Measurements from ENCODE around the gene OR51M1.
"Not testable (repeated sequence)": the region's sequence is repeated elsewhere in the genome, so short reads cannot be mapped to it uniquely, and the experiment has no call there.

The OR51M1 gene

DNA sequence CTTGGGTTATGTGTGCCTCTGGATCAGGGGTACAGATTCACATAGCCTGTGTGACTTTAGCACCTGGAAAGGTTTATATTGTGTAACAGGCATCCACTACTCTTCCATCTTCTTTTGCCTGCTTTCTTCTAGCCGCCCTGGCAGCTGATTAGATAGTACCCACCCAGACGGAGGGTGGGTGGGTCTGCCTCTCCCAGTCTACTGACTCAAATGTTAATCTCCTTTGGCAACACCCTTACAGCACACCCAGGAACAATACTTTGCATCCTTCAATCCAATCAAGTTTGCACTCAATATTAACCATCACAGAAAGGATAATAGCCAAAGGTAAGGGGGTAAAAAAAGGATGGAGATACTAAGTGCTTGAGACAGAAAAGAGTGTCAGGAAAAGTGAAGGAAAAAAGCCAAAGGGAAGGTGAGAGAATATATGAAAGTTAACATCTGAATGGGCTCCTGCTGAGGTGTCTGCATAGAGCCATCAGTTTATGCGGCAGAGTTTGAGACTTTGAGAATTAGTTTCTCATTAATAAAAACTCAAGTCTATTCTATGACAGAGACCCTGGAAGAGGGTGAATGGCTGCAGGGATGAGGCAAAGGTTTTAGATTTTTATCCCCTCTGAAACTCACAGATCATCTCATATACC is 34.9 kb upstream of the OR51M1 start:
- Histone ChIP-seq H3K4me3 (replicated peaks; ENCODE audit: insufficient read depth, low read length) (no peak overlapping the region), H3K27ac (replicated peaks) (no peak overlapping the region), H3K27me3 (ENCODE audit: insufficient read depth, poor library complexity, severe bottlenecking) (peaks cover 2% of the 10 kb centered on the region)
- no peak for DNase-seq (ENCODE audit: low read depth in 1 of 2, low spot score in 1 of 2)
- TF ChIP-seq, protein P1, sequence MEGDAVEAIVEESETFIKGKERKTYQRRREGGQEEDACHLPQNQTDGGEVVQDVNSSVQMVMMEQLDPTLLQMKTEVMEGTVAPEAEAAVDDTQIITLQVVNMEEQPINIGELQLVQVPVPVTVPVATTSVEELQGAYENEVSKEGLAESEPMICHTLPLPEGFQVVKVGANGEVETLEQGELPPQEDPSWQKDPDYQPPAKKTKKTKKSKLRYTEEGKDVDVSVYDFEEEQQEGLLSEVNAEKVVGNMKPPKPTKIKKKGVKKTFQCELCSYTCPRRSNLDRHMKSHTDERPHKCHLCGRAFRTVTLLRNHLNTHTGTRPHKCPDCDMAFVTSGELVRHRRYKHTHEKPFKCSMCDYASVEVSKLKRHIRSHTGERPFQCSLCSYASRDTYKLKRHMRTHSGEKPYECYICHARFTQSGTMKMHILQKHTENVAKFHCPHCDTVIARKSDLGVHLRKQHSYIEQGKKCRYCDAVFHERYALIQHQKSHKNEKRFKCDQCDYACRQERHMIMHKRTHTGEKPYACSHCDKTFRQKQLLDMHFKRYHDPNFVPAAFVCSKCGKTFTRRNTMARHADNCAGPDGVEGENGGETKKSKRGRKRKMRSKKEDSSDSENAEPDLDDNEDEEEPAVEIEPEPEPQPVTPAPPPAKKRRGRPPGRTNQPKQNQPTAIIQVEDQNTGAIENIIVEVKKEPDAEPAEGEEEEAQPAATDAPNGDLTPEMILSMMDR (IDR thresholded peaks at IDR 0.05; ENCODE audit: insufficient read depth, low read length), result no peak
- TF ChIP-seq GABPA (IDR thresholded peaks at IDR 0.05; ENCODE audit: low read depth), result no peak
- TF ChIP-seq, protein P2, sequence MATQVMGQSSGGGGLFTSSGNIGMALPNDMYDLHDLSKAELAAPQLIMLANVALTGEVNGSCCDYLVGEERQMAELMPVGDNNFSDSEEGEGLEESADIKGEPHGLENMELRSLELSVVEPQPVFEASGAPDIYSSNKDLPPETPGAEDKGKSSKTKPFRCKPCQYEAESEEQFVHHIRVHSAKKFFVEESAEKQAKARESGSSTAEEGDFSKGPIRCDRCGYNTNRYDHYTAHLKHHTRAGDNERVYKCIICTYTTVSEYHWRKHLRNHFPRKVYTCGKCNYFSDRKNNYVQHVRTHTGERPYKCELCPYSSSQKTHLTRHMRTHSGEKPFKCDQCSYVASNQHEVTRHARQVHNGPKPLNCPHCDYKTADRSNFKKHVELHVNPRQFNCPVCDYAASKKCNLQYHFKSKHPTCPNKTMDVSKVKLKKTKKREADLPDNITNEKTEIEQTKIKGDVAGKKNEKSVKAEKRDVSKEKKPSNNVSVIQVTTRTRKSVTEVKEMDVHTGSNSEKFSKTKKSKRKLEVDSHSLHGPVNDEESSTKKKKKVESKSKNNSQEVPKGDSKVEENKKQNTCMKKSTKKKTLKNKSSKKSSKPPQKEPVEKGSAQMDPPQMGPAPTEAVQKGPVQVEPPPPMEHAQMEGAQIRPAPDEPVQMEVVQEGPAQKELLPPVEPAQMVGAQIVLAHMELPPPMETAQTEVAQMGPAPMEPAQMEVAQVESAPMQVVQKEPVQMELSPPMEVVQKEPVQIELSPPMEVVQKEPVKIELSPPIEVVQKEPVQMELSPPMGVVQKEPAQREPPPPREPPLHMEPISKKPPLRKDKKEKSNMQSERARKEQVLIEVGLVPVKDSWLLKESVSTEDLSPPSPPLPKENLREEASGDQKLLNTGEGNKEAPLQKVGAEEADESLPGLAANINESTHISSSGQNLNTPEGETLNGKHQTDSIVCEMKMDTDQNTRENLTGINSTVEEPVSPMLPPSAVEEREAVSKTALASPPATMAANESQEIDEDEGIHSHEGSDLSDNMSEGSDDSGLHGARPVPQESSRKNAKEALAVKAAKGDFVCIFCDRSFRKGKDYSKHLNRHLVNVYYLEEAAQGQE (IDR thresholded peaks at IDR 0.05; ENCODE audit: insufficient replicate concordance, low read depth), result no peak
- no peak for TF ChIP-seq SPI1 (IDR thresholded peaks at IDR 0.05; ENCODE audit: borderline replicate concordance, low read depth)
- no peak for TF ChIP-seq POLR2AphosphoS5 (IDR thresholded peaks at IDR 0.05; ENCODE audit: low read depth)

DNA sequence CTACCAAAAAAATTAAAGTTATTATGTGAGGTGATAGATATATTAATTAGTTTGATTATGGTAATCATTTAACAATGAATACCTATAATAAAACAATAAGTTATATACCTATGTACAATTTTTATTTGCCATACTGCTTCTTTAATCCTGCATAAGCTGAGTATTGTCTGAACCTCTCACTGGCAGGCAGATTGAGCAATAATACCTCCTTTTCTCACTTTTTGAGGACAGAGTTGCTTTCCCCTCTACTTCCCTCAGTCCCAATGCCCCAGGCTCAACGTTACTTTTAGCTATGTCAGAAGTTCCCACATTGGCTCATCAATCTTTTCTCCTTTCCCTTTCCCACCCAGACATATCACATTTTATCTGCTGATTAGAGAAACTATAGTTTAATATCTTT is 34.1 kb upstream of the OR51M1 start:
- H3K27me3 ChIP-seq (ENCODE audit: insufficient read depth, poor library complexity, severe bottlenecking), result peaks cover 2% of the 10 kb centered on the region
- no peak for DNase-seq (ENCODE audit: low read depth in 1 of 2, low spot score in 1 of 2)
- no peak overlapping the region for H3K27ac ChIP-seq (replicated peaks)
- TF ChIP-seq GABPA (IDR thresholded peaks at IDR 0.05; ENCODE audit: low read depth), result no peak
- TF ChIP-seq, protein P1 (IDR thresholded peaks at IDR 0.05; ENCODE audit: insufficient read depth, low read length), result no peak
- no peak for TF ChIP-seq POLR2AphosphoS5 (IDR thresholded peaks at IDR 0.05; ENCODE audit: low read depth)
- TF ChIP-seq, protein P2 (IDR thresholded peaks at IDR 0.05; ENCODE audit: insufficient replicate concordance, low read depth), result no peak
- TF ChIP-seq SPI1 (IDR thresholded peaks at IDR 0.05; ENCODE audit: borderline replicate concordance, low read depth), result no peak
- no peak overlapping the region for H3K4me3 ChIP-seq (replicated peaks; ENCODE audit: insufficient read depth, low read length)

DNA sequence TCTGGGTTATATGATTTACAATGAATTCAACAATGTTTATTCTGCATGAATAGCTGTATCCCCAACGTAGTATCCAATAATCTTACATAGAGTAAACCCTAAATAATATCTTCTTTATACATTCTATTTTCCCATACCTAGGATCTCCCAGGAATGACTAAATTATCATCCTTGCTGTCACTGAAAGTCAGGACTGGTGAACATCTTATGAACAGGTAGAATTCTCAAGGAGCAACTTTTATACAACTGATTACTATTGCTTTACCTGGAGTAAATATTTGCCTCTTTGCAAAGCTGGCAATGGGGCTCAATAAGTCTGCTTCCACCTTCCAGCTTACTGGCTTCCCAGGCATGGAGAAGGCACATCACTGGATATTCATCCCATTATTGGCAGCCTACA is 32.4 kb upstream of the OR51M1 start, which contains the start of gene OR51B6:
OR51B6 (plus strand) TSS at position 301 of the 400 bp plus-strand sequence; CDS start at position 301, 0 bp downstream.
- TF ChIP-seq SPI1 (IDR thresholded peaks at IDR 0.05; ENCODE audit: borderline replicate concordance, low read depth), result no peak
- TF ChIP-seq, protein P2 (IDR thresholded peaks at IDR 0.05; ENCODE audit: insufficient replicate concordance, low read depth), result no peak
- TF ChIP-seq, protein P1 (IDR thresholded peaks at IDR 0.05; ENCODE audit: insufficient read depth, low read length), result no peak
- TF ChIP-seq GABPA (IDR thresholded peaks at IDR 0.05; ENCODE audit: low read depth), result no peak
- TF ChIP-seq POLR2AphosphoS5 (IDR thresholded peaks at IDR 0.05; ENCODE audit: low read depth), result no peak
- no peak within 1 kb of the TSS for H3K27ac ChIP-seq (replicated peaks)
- H3K27me3 ChIP-seq (ENCODE audit: insufficient read depth, poor library complexity, severe bottlenecking), result peaks cover 2% of the 10 kb centered on the region
- no peak for DNase-seq (ENCODE audit: low read depth in 1 of 2, low spot score in 1 of 2)
- no peak within 1 kb of the TSS for H3K4me3 ChIP-seq (replicated peaks; ENCODE audit: insufficient read depth, low read length)

DNA sequence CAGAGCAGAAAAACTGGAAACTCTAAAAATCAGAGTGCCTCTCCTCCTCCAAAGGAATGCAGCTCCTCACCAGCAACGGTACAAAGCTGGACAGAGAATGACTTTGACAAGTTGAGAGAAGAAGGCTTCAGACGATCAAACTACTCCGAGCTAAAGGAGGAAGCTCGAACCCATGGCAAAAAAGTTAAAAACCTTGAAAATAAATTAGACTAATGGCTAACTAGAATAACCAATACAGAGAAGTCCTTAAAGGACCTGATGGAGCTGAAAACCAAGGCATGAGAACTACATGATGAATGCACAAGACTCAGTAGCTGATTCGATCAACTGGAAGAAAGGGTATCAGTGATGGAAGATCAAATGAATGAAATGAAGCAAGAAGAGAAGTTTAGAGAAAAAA is 27.6 kb upstream of the OR51M1 start:
- not testable (repeated sequence) for DNase-seq (ENCODE audit: low read depth in 1 of 2, low spot score in 1 of 2); H3K27ac ChIP-seq (replicated peaks); H3K4me3 ChIP-seq (replicated peaks; ENCODE audit: insufficient read depth, low read length); H3K27me3 ChIP-seq (ENCODE audit: insufficient read depth, poor library complexity, severe bottlenecking)

Measured in HL-60 (cell line).